Measurements from ENCODE around the gene CCPG1.

CCPG1 gene

DNA sequence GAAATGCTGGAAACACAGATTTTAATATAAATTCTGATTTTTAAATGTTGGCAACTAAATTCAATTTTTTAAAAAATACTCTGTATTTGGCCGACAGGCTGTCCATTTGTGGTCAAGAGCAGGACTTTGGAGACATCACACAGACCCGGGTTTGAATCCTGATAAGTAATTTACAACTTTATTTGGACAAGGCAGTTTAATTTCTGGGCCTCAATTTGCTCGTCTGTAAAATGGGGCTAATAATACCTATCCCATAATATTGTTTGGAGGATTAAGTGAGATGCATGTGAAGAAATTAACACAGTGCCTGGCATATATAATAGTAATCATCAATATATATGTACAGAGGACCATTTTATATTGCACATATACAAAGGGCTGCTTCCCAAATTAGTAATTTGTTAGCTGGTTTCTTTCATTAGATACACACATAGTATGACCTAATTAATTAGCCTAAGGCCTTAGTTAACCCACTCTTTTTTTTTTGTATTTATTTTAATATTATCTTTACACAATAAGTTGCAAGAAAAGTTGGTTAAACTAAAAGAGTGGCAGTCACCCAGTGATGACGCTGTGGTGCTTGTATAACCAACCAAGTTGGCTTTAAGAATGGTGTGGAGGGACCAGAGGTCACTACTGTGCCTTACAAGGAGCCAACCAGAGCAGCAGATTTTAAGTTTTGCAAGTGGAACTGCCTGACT, 88.5 kb downstream of the CCPG1 start:
- H3K79me1 ChIP-seq (ENCODE audit: low read depth, low read length), result peaks cover 4% of the 10 kb centered on the region
- H3K4me1 ChIP-seq (ENCODE audit: control insufficient read depth in 2 of 2, insufficient read depth in 1 of 2, low read depth in 1 of 2, low read length in 2 of 2), result peaks cover 2% of the 10 kb centered on the region in 2 donors
- no peak overlapping the region for H2AK5ac ChIP-seq (ENCODE audit: low read depth, low read length)
- no CpG with 5 or more reads among the region's 4 CpGs for WGBS, 2 donors (ENCODE audit: extremely low coverage in 2 of 2, insufficient read length in 2 of 2, insufficient replicate concordance in 1 of 2)
- DNase-seq (ENCODE audit: low spot score), result no peak
- H3K9me3 ChIP-seq (replicated peaks in 1 of 2; ENCODE audit: control insufficient read depth in 2 of 2, insufficient read depth in 1 of 2, low read depth in 1 of 2, low read length in 2 of 2), result no peaks in the 10 kb centered on the region
- no peak overlapping the region for H3K18ac ChIP-seq (ENCODE audit: low read length)
- H4K91ac ChIP-seq (ENCODE audit: low read depth, low read length, poor library complexity), result no peak overlapping the region
- no peak overlapping the region for H3K23ac ChIP-seq (ENCODE audit: low read depth, low read length, poor library complexity)
- peak overlapping the region; percentile 68 for H3K4me2 ChIP-seq (ENCODE audit: insufficient read depth, low read length, poor library complexity, severe bottlenecking)
- H2BK120ac ChIP-seq (ENCODE audit: low read depth, low read length), result no peak overlapping the region
- H2BK12ac ChIP-seq (ENCODE audit: low read length), result no peak overlapping the region
- peak overlapping the region in 1 of 2 donors; percentile 75 for H3K4me3 ChIP-seq (ENCODE audit: low read length in 2 of 2)
- H2AFZ ChIP-seq (ENCODE audit: low read length), result peak overlapping the region; percentile 93
- H3K27ac ChIP-seq (replicated peaks; ENCODE audit: low read length), result peak overlapping the region; percentile 48
- H3K36me3 ChIP-seq (replicated peaks in 1 of 2; ENCODE audit: control insufficient read depth in 2 of 2, insufficient read depth in 2 of 2, low read length in 2 of 2), result no peaks in the 10 kb centered on the region
- no peak overlapping the region for H2BK5ac ChIP-seq (ENCODE audit: low read length)
- H3K4ac ChIP-seq (ENCODE audit: low read length), result no peak overlapping the region
- no peaks in the 10 kb centered on the region for H3K27me3 ChIP-seq (ENCODE audit: control insufficient read depth in 3 of 3, insufficient read depth in 3 of 3, low read depth in 1 of 3, low read length in 3 of 3)
- H2BK15ac ChIP-seq (ENCODE audit: low read length), result no peak overlapping the region
- H3K9ac ChIP-seq (ENCODE audit: low read depth, low read length, poor library complexity), result no peak overlapping the region
- no peak overlapping the region for H3K14ac ChIP-seq (ENCODE audit: low read length)
- no peak overlapping the region for H4K8ac ChIP-seq (ENCODE audit: low read depth, low read length)

DNA sequence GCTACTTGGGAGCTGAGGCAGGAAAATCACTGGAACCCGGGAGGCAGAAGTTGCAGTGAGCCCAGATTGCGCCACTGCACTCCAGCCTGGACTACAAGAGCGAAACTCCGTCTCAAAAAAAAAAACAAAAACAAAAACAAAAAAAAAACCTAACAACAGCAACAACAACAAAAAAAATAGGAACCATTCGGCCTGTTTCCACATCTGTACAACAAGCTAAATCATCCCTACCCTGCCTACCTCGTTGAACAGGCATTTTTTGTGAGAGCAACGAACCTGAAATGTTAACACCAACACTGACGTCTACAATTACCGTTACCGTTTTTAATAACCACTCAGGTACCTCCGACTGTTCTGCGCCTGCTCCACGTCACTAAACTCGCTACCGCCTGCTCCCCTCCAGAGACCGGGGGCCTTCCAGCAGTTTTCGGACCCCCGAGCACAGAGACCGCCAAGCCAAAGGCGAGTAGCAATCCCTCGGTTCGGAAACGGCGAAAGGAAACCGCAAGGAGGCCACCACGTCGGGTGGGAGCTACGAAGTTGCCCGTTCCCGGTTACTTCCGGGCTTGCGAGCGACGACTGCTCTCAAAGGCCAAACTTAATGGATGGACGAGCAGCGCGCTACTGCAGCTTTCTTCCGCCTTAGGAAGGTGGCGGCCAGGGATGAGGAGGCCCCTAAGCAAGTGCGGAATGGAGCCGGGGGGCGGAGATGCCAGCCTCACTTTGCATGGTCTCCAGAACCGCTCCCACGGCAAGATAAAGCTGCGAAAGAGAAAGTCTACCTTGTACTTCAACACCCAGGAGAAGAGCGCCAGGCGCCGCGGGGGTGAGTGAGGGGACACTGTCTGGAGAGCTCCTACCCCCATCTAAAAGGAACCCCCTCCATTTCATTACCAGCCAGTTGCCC, 89.3 kb downstream of the CCPG1 start, which contains the start of the genes PIGB and PIGBOS1:
Gene PIGB (plus strand): TSS at position 635 of the 907 bp plus-strand sequence. CDS start 29 bp downstream, at position 664.
Gene PIGBOS1 (minus strand): TSS at position 536 of the 907 bp plus-strand sequence. CDS start 1,331 bp downstream, outside the sequence.
- Histone ChIP-seq H3K79me1 (ENCODE audit: low read depth, low read length) (peaks cover 4% of the 10 kb centered on the region), H2BK5ac (ENCODE audit: low read length) (peak within 1 kb of the TSS; percentile 8), H3K23ac (ENCODE audit: low read depth, low read length, poor library complexity) (peak within 1 kb of the TSS; percentile 27), H2BK12ac (ENCODE audit: low read length) (no peak within 1 kb of the TSS), H3K27ac (replicated peaks; ENCODE audit: low read length) (peak within 1 kb of the TSS; percentile 60), H2BK120ac (ENCODE audit: low read depth, low read length) (no peak within 1 kb of the TSS), H3K4me3 (ENCODE audit: low read length in 2 of 2) (peak within 1 kb of the TSS; percentile 75 to 96), H4K8ac (ENCODE audit: low read depth, low read length) (no peak within 1 kb of the TSS), H2BK15ac (ENCODE audit: low read length) (no peak within 1 kb of the TSS), H3K18ac (ENCODE audit: low read length) (peak within 1 kb of the TSS; percentile 90), H3K4ac (ENCODE audit: low read length) (no peak within 1 kb of the TSS), H3K9ac (ENCODE audit: low read depth, low read length, poor library complexity) (peak within 1 kb of the TSS; percentile 78), H3K27me3 (ENCODE audit: control insufficient read depth in 3 of 3, insufficient read depth in 3 of 3, low read depth in 1 of 3, low read length in 3 of 3) (no peaks in the 10 kb centered on the region), H3K36me3 (replicated peaks in 1 of 2; ENCODE audit: control insufficient read depth in 2 of 2, insufficient read depth in 2 of 2, low read length in 2 of 2) (no peaks in the 10 kb centered on the region), H2AFZ (ENCODE audit: low read length) (peak within 1 kb of the TSS; percentile 93), H2AK5ac (ENCODE audit: low read depth, low read length) (no peak within 1 kb of the TSS), H3K4me1 (ENCODE audit: control insufficient read depth in 2 of 2, insufficient read depth in 1 of 2, low read depth in 1 of 2, low read length in 2 of 2) (peaks cover 0 to 2% of the 10 kb centered on the region in 2 donors), H3K4me2 (ENCODE audit: insufficient read depth, low read length, poor library complexity, severe bottlenecking) (peak within 1 kb of the TSS; percentile 68), H3K14ac (ENCODE audit: low read length) (no peak within 1 kb of the TSS), H3K9me3 (replicated peaks in 1 of 2; ENCODE audit: control insufficient read depth in 2 of 2, insufficient read depth in 1 of 2, low read depth in 1 of 2, low read length in 2 of 2) (no peaks in the 10 kb centered on the region), H4K91ac (ENCODE audit: low read depth, low read length, poor library complexity) (no peak within 1 kb of the TSS)
- no CpG with 5 or more reads among the region's 49 CpGs for WGBS, 2 donors (ENCODE audit: extremely low coverage in 2 of 2, insufficient read length in 2 of 2, insufficient replicate concordance in 1 of 2)
- DNase-seq (ENCODE audit: low spot score), result peak; percentile 72
